Brain pericyte (primary cell): ENCODE results near the gene MARK4.

Experiments
- DNase-seq: peaks from one replicate; pipeline ENCODE4 v3.0.0-alpha.2; 2012; ENCODE audit warnings: low read depth, low spot score

Gene MARK4

DNA sequence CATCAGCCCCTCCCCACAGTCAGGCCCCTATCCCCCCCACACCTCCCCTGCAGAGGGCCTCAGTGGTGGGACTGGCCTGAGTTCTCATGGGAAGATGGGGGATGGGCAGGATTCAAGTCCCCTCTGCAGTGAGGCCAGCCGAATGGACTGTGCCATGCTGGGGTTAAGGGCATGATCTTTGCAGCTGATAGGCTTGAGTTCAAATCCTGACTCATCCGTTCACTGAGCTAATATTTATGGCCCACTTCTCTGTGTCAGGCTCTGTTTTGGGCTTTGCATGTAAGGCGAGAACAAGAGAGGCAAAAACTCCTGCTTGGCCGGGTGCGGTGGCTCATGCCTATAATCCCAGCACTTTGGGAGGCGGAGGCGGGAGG lies 20.7 kb downstream of the MARK4 start:
- DNase-seq: no peak

GRCh38 chr19:45273521-45273855 lies 22.4 kb downstream of the MARK4 start:
- no peak for DNase-seq

- DNase-seq: no peak
Measured at GRCh38 chr19:45275370-45275971, 24.4 kb downstream of the MARK4 start.

GRCh38 chr19:45276284-45276687 lies 25.2 kb downstream of the MARK4 start:
- DNase-seq: no peak

- DNase-seq: no peak
Measured at GRCh38 chr19:45278087-45278486, 27.0 kb downstream of the MARK4 start.

GRCh38 chr19:45279587-45280192 lies 28.6 kb downstream of the MARK4 start:
- no peak for DNase-seq

DNA sequence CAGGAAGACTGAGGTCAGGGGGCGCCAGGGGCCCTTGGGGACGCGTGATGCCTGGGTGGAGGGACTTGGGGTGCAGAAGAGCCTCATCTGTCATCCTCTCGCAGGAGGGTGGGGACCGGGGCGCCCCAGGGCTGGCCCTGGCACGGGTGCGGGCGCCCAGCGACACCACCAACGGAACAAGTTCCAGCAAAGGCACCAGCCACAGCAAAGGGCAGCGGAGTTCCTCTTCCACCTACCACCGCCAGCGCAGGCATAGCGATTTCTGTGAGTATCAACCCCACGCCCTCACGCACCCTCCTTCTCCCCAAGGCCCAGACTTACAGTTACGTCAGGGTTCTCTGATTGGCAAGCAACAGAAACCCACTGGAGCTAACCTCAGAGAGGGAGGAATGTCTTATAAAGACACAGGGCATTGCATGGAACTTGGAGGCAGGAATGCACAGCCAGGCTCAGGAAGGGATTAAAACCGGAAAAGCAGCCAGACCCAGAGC lies 29.4 kb downstream of the MARK4 start:
- DNase-seq: no peak

DNA sequence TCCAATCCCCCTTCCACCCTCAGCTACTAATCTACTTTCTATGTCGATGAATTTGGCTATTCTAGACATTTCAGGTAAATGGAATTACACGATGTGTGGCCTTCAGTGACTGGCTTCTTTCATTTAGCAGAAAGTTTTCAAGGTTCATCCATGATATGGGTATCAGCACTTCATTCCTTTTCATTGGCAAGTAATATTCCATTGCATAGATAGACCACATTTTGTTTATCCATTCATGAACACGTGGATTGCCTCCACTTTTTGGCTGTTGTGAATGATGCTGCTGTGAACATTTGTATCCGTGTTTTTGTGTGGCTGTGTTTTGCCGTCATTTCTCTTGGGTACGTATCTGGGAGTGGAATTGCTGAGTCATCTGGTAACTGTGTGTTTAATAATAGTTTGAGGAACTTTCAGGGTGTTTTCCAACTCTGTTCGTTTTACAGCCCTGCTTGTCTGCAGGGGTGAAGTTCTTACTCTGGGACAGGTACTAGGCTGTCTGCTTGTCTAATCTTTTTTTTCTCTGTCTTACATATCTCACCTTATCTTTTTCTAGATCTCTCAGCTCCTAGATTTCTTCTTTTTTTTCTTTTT lies 32.5 kb downstream of the MARK4 start:
- DNase-seq: no peak

DNA sequence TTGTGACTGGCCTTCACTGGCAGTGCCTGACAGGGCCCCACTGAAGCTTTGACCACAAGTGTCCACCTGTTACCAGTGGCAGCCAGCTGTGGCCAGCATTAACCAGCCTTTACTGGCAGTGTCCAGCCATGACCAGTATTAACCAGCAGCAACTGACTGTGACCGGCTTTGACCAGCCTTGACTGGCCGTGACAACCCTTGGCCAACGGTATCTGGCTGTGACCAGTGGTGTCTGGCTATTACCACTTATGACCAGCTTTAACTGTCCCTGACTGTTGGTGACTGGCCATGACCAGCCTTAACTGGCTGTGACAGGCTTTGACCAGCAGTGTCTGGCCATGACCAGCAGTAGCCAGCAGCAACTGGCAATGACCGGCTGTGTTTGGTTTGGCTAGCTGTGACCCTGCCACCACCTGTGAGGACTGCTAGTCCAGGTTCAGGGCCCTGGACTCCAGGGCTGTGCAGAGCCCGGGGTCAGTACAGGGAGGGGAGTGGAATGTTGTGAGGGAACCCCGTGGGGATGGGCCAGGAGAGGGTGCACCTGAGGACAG lies 39.4 kb downstream of the MARK4 start:
- DNase-seq: no peak

GRCh38 chr19:45291834-45292233 lies 40.8 kb downstream of the MARK4 start:
- DNase-seq: no peak

DNA sequence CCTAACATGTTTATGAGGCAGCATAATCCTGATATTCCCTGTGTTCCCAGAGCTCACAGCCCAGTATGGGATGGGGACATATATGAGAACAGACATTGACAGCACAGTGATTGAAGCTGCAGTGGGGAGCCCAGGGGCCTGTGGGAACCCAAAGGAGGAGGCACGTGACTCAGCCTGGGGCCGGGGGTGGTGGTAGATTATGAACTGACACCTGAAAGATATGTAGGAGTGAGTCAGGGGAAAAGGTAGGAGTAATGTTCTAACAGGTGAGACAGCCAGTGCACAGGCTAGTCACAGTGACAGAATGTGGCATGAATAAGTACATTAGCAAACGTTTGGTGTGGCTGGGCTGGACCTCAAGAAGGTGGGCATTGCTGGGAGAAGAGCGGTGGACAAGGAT lies 42.6 kb downstream of the MARK4 start:
- no peak for DNase-seq

GRCh38 chr19:45294291-45295029 lies 43.4 kb downstream of the MARK4 start:
- DNase-seq: no peak

GRCh38 chr19:45295873-45296272 lies 44.8 kb downstream of the MARK4 start:
- no peak for DNase-seq

DNA sequence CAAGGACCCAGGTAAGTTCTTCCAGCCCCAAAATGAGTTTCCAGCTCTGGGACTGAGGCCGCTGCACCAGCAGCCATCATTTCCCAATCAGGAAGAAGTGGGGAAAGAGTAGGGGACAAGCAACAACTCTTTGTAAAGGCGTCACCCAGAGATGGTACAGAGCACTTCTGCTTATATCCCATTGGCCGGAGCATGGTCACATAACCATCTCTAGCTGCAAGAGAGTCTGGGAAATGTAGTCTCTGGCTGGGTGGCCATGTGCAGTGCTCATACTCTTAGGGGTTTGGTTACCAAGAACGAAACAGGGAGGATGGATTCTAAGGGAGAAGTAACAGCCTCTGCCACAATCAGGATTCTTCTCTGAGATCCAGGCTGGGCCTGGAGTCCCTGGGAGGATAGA lies 45.3 kb downstream of the MARK4 start:
- no peak for DNase-seq

- DNase-seq: no peak
Measured at GRCh38 chr19:45297674-45298073, 46.6 kb downstream of the MARK4 start.

GRCh38 chr19:45298264-45298663 lies 47.2 kb downstream of the MARK4 start:
- DNase-seq: no peak

GRCh38 chr19:45299719-45300118 lies 48.6 kb downstream of the MARK4 start:
- DNase-seq: no peak

GRCh38 chr19:45302416-45302815 lies 51.3 kb downstream of the MARK4 start:
- no peak for DNase-seq

DNA sequence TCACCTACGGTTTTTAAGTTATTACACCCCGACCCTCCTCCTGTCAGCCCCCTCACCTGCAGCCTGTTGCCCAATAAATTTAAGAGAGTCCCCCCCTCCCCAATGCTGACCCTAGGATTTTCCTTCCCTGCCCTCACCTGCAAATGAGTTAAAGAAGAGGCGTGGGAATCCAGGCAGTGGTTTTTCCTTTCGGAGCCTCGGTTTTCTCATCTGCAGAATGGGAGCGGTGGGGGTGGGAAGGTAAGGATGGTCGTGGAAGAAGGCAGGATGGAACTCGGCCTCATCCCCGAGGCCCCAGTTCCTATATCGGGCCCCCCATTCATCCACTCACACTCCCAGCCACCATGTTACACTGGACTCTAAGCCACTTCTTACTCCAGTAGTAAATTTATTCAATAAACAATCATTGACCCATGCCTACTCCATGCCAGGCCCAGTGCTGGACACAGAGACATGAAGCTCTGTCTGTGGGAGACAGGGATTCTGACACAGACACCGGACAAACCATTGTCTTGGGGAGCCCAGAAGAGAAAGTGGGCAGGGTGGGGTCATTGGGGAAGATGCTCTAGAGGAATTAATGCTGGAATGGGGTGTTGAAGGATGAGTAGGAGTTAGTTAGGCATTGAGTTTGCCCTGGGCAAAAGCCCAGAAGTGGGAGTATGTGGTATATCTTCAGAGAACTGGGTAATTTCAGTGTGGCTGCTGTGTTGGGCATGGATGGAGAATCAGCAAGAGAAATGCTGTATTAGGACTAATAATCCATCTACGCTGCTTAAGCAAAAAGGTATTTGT lies 52.4 kb downstream of the MARK4 start:
- no peak for DNase-seq

- no peak for DNase-seq
Measured at GRCh38 chr19:45304141-45304926, 53.3 kb downstream of the MARK4 start.

DNA sequence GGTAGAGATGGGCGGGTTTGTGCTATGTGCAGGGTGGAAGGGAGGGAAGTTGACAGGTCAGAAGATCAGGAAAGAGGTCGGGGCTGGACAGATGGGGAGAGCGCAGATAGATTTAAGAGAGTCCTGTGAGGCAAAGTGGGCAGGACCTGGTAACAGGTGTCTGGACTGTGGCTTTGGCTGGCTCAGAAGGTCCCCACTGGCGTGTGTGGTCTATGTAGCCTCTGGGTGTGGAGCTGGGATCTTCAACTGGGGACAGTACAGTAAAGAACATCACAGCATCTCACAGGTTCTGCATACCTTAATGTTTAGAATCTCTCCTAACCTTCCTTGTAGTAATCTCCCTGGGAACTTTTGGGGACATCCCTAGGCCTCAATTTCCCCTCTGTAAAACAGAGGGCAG lies 53.9 kb downstream of the MARK4 start:
- DNase-seq: no peak
